B cell (primary cell): Measurements from ENCODE around the gene ACER1. TPM values are rescaled to one million over a fixed set of nuclear protein-coding genes. Genes with fewer than 3 reads are reported as not detected.

Source experiments
- ATAC-seq: fragments of 200-7000 bp; cut with Tn5 transposase; one replicate; pipeline ENCODE4 v1.10.0; 2021; ENCODE audit warnings: low read depth, mild to moderate bottlenecking, moderate number of reproducible peaks, moderate library complexity
- CTCF ChIA-PET: fragments of 350-600 bp; sonication (Branson Sonifier 250); formaldehyde crosslinking; loops from one replicate; lab custom pipeline; 2021; ENCODE audit warnings: antibody characterized with exemption, inconsistent platforms; lab: Charles Lee
- POLR2A ChIA-PET: fragments of 350-600 bp; sonication (Branson Sonifier 250); formaldehyde crosslinking; loops from one replicate; lab custom pipeline; 2021; ENCODE audit warnings: antibody characterized with exemption; lab: Charles Lee
- DNase-seq: peaks from one replicate; pipeline ENCODE4 v3.0.0; 2013
- H2AFZ ChIP-seq: 2 replicates; pipeline ENCODE4 v1.6.1; 2012; ENCODE audit warnings: mild to moderate bottlenecking, low read depth, low read length; ENCODE audit not compliant: insufficient read depth, poor library complexity, severe bottlenecking
- H3K27ac ChIP-seq, 2 donors: 1 replicate in 1 of 2; 2 replicates in 1 of 2; pipeline ENCODE4 v1.5.1; 2012 to 2013; ENCODE audit warnings: low read length in 2 of 2, mild to moderate bottlenecking in 2 of 2, moderate library complexity in 1 of 2
- H3K27me3 ChIP-seq, 4 experiments: fragments of 200-600 bp in 1 of 4; sonication (generic) in 1 of 4; replicated peaks in 1 of 4; 1 replicate in 2 of 4; 2 replicates in 2 of 4; pipeline versions ENCODE4 v1.6.1 to v1.7.0; 2013 to 2016; ENCODE audit warnings: low read length in 3 of 4, mild to moderate bottlenecking in 2 of 4, mixed read lengths in 1 of 4, moderate library complexity in 1 of 4; ENCODE audit not compliant: insufficient read depth in 4 of 4, control insufficient read depth in 3 of 4; ENCODE audit errors: control extremely low read depth in 1 of 4
- H3K36me3 ChIP-seq, 2 experiments: replicated peaks in 1 of 2; 1 replicate in 1 of 2; 2 replicates in 1 of 2; pipeline versions ENCODE4 v1.6.1 to v1.7.1; 2013; ENCODE audit warnings: low read length in 1 of 2; ENCODE audit not compliant: insufficient read depth in 2 of 2, control insufficient read depth in 1 of 2; ENCODE audit errors: control extremely low read depth in 1 of 2, extremely low read depth in 1 of 2
- H3K4me1 ChIP-seq, 2 donors: fragments of 200-600 bp in 1 of 2; sonication (generic) in 1 of 2; 1 replicate in 1 of 2; 2 replicates in 1 of 2; pipeline versions ENCODE4 v1.5.1 to v1.6.1; 2013 to 2017; ENCODE audit warnings: low read length in 2 of 2; ENCODE audit not compliant: control insufficient read depth in 2 of 2, insufficient read depth in 2 of 2
- H3K4me2 ChIP-seq: replicated peaks from 2 replicates; pipeline ENCODE3; 2012; ENCODE audit warnings: mild to moderate bottlenecking, low read depth, low read length; ENCODE audit not compliant: poor library complexity, severe bottlenecking
- H3K4me3 ChIP-seq, 5 experiments: fragments of 200-600 bp in 1 of 5; sonication (generic) in 1 of 5; 1 replicate in 3 of 5; 2 replicates in 2 of 5; pipeline versions ENCODE4 v1.5.1 to v1.7.0; 2011 to 2016; ENCODE audit warnings: low read length in 4 of 5, mild to moderate bottlenecking in 4 of 5, low read depth in 2 of 5, control low read depth in 1 of 5, moderate library complexity in 1 of 5; ENCODE audit not compliant: insufficient read depth in 1 of 5; ENCODE audit errors: control extremely low read depth in 1 of 5, extremely low read depth in 1 of 5
- H3K79me2 ChIP-seq: fragments of 200-600 bp; sonication (generic); one replicate; pipeline ENCODE4 v1.6.0; 2016; ENCODE audit warnings: low read length; ENCODE audit not compliant: control insufficient read depth, insufficient read depth
- H3K9ac ChIP-seq: fragments of 200-600 bp; sonication (generic); 2 replicates; pipeline ENCODE4 v1.6.1; 2017; ENCODE audit warnings: mild to moderate bottlenecking, low read length, moderate library complexity
- H3K9me3 ChIP-seq, 3 donors: one replicate each; pipeline versions ENCODE4 v1.6.1 to v1.7.1; 2013; ENCODE audit warnings: low read length in 2 of 3; ENCODE audit not compliant: control insufficient read depth in 2 of 3, insufficient read depth in 1 of 3; ENCODE audit errors: control extremely low read depth in 1 of 3
- H4K20me1 ChIP-seq: 2 replicates; pipeline ENCODE4 v1.6.0; 2012; ENCODE audit warnings: mild to moderate bottlenecking, low read length; ENCODE audit not compliant: insufficient read depth, control insufficient read depth, poor library complexity, severe bottlenecking
- H3K27ac Mint-ChIP-seq: one replicate; pipeline ENCODE4 v1.8.0; 2021; ENCODE audit warnings: mixed read lengths
- H3K27me3 Mint-ChIP-seq: one replicate; pipeline ENCODE4 v1.8.0; 2021; ENCODE audit warnings: mixed read lengths
- H3K4me1 Mint-ChIP-seq: one replicate; pipeline ENCODE4 v1.8.0; 2021; ENCODE audit warnings: mixed read lengths
- H3K4me3 Mint-ChIP-seq: one replicate; pipeline ENCODE4 v1.8.0; 2021; ENCODE audit warnings: mixed read lengths
- H3K9me3 Mint-ChIP-seq: one replicate; pipeline ENCODE4 v1.8.0; 2022; ENCODE audit warnings: mixed read lengths; ENCODE audit not compliant: insufficient read depth
- EZH2 ChIP-seq: IDR thresholded peaks from 2 replicates; pipeline ENCODE4 v1.6.1; 2012; ENCODE audit warnings: borderline replicate concordance, low read depth, mild to moderate bottlenecking, moderate library complexity, low read length; ENCODE audit not compliant: insufficient read depth, poor library complexity, severe bottlenecking
- WGBS: methylation state at CpG from one replicate; pipeline ENCODE4 v1.1.5; 2013; ENCODE audit warnings: missing lambda C conversion rate; ENCODE audit not compliant: insufficient coverage; 5-methylcytosine and 5-hydroxymethylcytosine counted together
- intact Hi-C: fragments of 100-400 bp; cut with micrococcal nuclease; formaldehyde crosslinking; loops from one replicate; pipeline ENCODE4 v1.10.0; 2022
- polyA plus RNA-seq: library from polyadenylated mRNA; depleted of rRNA; stranded (reverse); fragments of >200 nt; gene quantifications from 2 replicates; pipeline ENCODE4 v1.2.3, GENCODE V29; 2012
- total RNA-seq, 2 donors: library from RNA; stranded (reverse); fragments of 120-200 nt in 1 of 2; gene quantifications; 1 replicate in 1 of 2; 2 replicates in 1 of 2; pipeline versions ENCODE4 v1.2.3 to v1.2.4, GENCODE V29; 2013 to 2022
- TF ChIP-seq, protein P1 (sequence below): fragments of 200-600 bp; IDR thresholded peaks from one replicate; pipeline ENCODE4 v1.8.0; 2022; ENCODE audit warnings: antibody characterized with exemption, mild to moderate bottlenecking

ACER1 gene
- total and polyA plus RNA-seq, 2 donors (not counting 1 experiment from before 2014, with no cell fraction given) = not detected

DNA sequence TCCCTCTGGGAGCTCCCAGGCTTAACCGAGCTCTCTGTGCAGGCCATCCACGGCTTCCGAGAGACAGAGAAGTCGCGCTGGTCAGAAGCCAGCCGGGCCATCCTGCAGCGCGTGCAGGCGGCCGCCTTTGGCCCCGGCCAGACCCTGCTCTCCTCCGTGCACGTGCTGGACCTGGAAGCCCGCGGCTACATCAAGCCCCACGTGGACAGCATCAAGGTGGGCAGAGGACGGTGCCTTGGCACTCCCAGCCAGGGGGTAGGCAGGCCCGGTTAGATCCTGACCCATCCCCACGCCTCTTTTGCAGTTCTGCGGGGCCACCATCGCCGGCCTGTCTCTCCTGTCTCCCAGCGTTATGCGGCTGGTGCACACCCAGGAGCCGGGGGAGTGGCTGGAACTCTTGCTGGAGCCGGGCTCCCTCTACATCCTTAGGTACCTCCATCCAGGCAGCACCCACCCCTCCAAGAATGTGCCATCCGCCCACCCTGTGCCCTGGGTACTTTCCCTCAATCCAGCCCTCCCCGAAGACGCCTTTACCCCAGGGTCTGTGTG is 40.8 kb upstream of the ACER1 start:
- ATAC-seq = no peak
- WGBS = 95% methylated on average over 29 of the region's 29 CpGs
- no peak for DNase-seq
- Mint-ChIP-seq H3K27ac (no peak overlapping the region), H3K9me3 (no peaks in the 10 kb centered on the region), H3K27me3 (no peaks in the 10 kb centered on the region), H3K4me1 (peaks cover 11% of the 10 kb centered on the region), H3K4me3 (no peak overlapping the region)
- intact Hi-C loops = loop anchor here (5.0 kb wide), 2 partner anchors 108 to 1652 kb away; partner anchors contain the start of genes DENND1C and DPP9
- H3K27me3 ChIP-seq = no peaks in the 10 kb centered on the region
- H3K27ac ChIP-seq = no peak overlapping the region
- H3K4me2 ChIP-seq = peak overlapping the region; percentile 94
- H3K9me3 ChIP-seq = no peaks in the 10 kb centered on the region
- H3K9ac ChIP-seq = no peak overlapping the region
- ChIA-PET CTCF (no interaction called here), POLR2A (interaction anchor here (2.5 to 3.6 kb wide), 2 partner anchors 13 to 19 kb away, joined by 14 to 25 read pairs; partner anchors contain the start of genes CLPP and GTF2F1)
- H4K20me1 ChIP-seq = no peaks in the 10 kb centered on the region
- peaks cover 0 to 3% of the 10 kb centered on the region in 2 experiments for H3K36me3 ChIP-seq
- H3K4me1 ChIP-seq = peaks cover 9 to 12% of the 10 kb centered on the region in 2 donors
- H2AFZ ChIP-seq = no peak overlapping the region
- peak overlapping the region in 1 of 5 experiments; percentile 96 for H3K4me3 ChIP-seq
- H3K79me2 ChIP-seq = no peaks in the 10 kb centered on the region
- TF ChIP-seq, protein P1, sequence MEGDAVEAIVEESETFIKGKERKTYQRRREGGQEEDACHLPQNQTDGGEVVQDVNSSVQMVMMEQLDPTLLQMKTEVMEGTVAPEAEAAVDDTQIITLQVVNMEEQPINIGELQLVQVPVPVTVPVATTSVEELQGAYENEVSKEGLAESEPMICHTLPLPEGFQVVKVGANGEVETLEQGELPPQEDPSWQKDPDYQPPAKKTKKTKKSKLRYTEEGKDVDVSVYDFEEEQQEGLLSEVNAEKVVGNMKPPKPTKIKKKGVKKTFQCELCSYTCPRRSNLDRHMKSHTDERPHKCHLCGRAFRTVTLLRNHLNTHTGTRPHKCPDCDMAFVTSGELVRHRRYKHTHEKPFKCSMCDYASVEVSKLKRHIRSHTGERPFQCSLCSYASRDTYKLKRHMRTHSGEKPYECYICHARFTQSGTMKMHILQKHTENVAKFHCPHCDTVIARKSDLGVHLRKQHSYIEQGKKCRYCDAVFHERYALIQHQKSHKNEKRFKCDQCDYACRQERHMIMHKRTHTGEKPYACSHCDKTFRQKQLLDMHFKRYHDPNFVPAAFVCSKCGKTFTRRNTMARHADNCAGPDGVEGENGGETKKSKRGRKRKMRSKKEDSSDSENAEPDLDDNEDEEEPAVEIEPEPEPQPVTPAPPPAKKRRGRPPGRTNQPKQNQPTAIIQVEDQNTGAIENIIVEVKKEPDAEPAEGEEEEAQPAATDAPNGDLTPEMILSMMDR = no peak
- no peak for TF ChIP-seq EZH2

DNA sequence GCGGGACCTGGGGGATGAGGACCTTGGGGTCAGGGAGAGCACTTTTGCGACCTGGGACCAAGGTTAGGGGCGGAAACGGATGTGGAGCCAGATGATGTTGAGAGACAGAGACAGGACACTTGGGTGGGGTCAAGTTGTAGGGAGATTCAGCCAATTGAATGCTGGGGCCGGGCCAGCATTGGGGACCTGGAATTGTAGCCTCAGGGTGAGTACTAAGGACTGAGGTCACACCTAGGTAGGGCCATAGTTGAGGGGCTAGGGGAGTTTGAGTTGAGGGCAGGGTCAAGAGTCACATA is 40.3 kb upstream of the ACER1 start:
- Mint-ChIP-seq H3K4me3 (peak overlapping the region; percentile 91), H3K27ac (peak overlapping the region; percentile 91), H3K27me3 (no peaks in the 10 kb centered on the region), H3K9me3 (no peaks in the 10 kb centered on the region), H3K4me1 (peaks cover 11% of the 10 kb centered on the region)
- ATAC-seq (no peak), DNase-seq (no peak)
- 35% methylated on average over 5 of the region's 5 CpGs for WGBS
- POLR2A ChIA-PET = interaction anchor here (0.6 to 3.6 kb wide), 3 partner anchors 12 to 396 kb away, joined by 5 to 25 read pairs (median 14); partner anchors contain the start of genes CLPP and GTF2F1
- Histone ChIP-seq H3K9ac (peak overlapping the region; percentile 99), H3K9me3 (no peaks in the 10 kb centered on the region), H3K4me1 (peaks cover 9 to 12% of the 10 kb centered on the region in 2 donors), H3K27me3 (no peaks in the 10 kb centered on the region), H2AFZ (peak overlapping the region; percentile 41), H4K20me1 (no peaks in the 10 kb centered on the region), H3K4me3 (peak overlapping the region in 4 of 5 experiments; percentile 28 to 96 (median 66)), H3K4me2 (peak overlapping the region; percentile 94), H3K27ac (peak overlapping the region; percentile 18 to 52), H3K79me2 (no peaks in the 10 kb centered on the region), H3K36me3 (peaks cover 0 to 4% of the 10 kb centered on the region in 2 experiments)
- TF ChIP-seq EZH2 = no peak
- TF ChIP-seq, protein P1 = no peak
- intact Hi-C loops = loop anchor here (1.0 to 5.0 kb wide), 6 partner anchors 20 to 1651 kb away; partner anchors contain the start of genes DENND1C, DPP9, GTF2F1 and TRIP10
- CTCF ChIA-PET = no interaction called here
